IMR-90 (cell line): ENCODE measurements around the gene ARHGAP28. TPM values are rescaled to one million over a fixed set of nuclear protein-coding genes. Genes with fewer than 3 reads are reported as not detected.

Experiments
- ATAC-seq: fragments of 200-7000 bp; cut with Tn5 transposase; 2 replicates; pipeline ENCODE4 v1.9.1; 2020; ENCODE audit warnings: low read depth, mild to moderate bottlenecking, moderate library complexity
- BruUV-seq: library from RNA; stranded (reverse); fragments of 400-500 nt; replicated peaks from 2 replicates; lab custom pipeline; 2021; lab: Mats Ljungman, UMichigan
- CTCF ChIA-PET: fragments of 300-600 bp; formaldehyde crosslinking; extraction: SDS; loops from one replicate; lab custom pipeline; 2021; ENCODE audit warnings: antibody characterized with exemption; lab: Yijun Ruan, JAX
- POLR2A ChIA-PET: fragments of 300-600 bp; sonication (Branson Sonifier 250); formaldehyde crosslinking; loops from one replicate; lab custom pipeline; 2022; ENCODE audit warnings: antibody characterized with exemption; ENCODE audit not compliant: unreplicated experiment; lab: Charles Lee
- DNase-seq: peaks from one replicate; pipeline ENCODE4 v3.0.0; 2013
- H2AFZ ChIP-seq: replicated peaks from 2 replicates; pipeline ENCODE3; 2013; ENCODE audit warnings: low read length, mild to moderate bottlenecking; ENCODE audit not compliant: poor library complexity
- H2AK5ac ChIP-seq: 2 replicates; pipeline ENCODE4 v1.6.1; 2013; ENCODE audit warnings: low read depth, low read length, inconsistent platforms
- H2AK9ac ChIP-seq: replicated peaks from 2 replicates; pipeline ENCODE3; 2013; ENCODE audit warnings: mild to moderate bottlenecking, low read depth, low read length, moderate library complexity; ENCODE audit not compliant: poor library complexity
- H2BK120ac ChIP-seq: 2 replicates; pipeline ENCODE4 v1.6.1; 2013; ENCODE audit warnings: low read depth, low read length, inconsistent platforms
- H2BK15ac ChIP-seq: 3 replicates; pipeline ENCODE4 v1.6.1; 2013; ENCODE audit warnings: low read depth, low read length, inconsistent platforms
- H2BK20ac ChIP-seq: 2 replicates; pipeline ENCODE4 v1.6.1; 2013; ENCODE audit warnings: low read depth, mild to moderate bottlenecking, inconsistent platforms, low read length, moderate library complexity
- H2BK5ac ChIP-seq: 2 replicates; pipeline ENCODE4 v1.6.1; 2013; ENCODE audit warnings: mild to moderate bottlenecking, low read depth, low read length, inconsistent platforms; ENCODE audit not compliant: poor library complexity, severe bottlenecking
- H3K14ac ChIP-seq: replicated peaks from 2 replicates; pipeline ENCODE4 v1.6.1; 2013; ENCODE audit warnings: low read depth, low read length, inconsistent platforms
- H3K18ac ChIP-seq: 2 replicates; pipeline ENCODE4 v1.6.1; 2013; ENCODE audit warnings: low read depth, low read length, control low read depth
- H3K23ac ChIP-seq: 2 replicates; pipeline ENCODE4 v1.6.1; 2013; ENCODE audit warnings: low read depth, low read length, inconsistent platforms
- H3K27ac ChIP-seq: 2 replicates; pipeline ENCODE4 v1.5.1; 2013; ENCODE audit warnings: mild to moderate bottlenecking, control low read depth, low read length; ENCODE audit not compliant: insufficient read depth
- H3K27me3 ChIP-seq: 2 replicates; pipeline ENCODE4 v1.6.1; 2013; ENCODE audit warnings: low read length; ENCODE audit not compliant: control insufficient read depth, insufficient read depth
- H3K36me3 ChIP-seq: 2 replicates; pipeline ENCODE4 v1.6.1; 2013; ENCODE audit warnings: low read length, mixed read lengths; ENCODE audit not compliant: control insufficient read depth, insufficient read depth
- H3K4ac ChIP-seq: 2 replicates; pipeline ENCODE4 v1.6.1; 2013; ENCODE audit warnings: low read depth, low read length, inconsistent platforms
- H3K4me1 ChIP-seq: 2 replicates; pipeline ENCODE4 v1.6.1; 2013; ENCODE audit warnings: low read length, mixed read lengths; ENCODE audit not compliant: control insufficient read depth, insufficient read depth
- H3K4me2 ChIP-seq: 2 replicates; pipeline ENCODE4 v1.6.1; 2013; ENCODE audit warnings: low read depth, mild to moderate bottlenecking, control low read depth, low read length, moderate library complexity
- H3K4me3 ChIP-seq: 2 replicates; pipeline ENCODE4 v1.5.1; 2013; ENCODE audit warnings: low read depth, mild to moderate bottlenecking, control low read depth, low read length, moderate library complexity; ENCODE audit not compliant: insufficient read depth
- H3K56ac ChIP-seq: 2 replicates; pipeline ENCODE4 v1.6.1; 2013; ENCODE audit warnings: low read length, inconsistent platforms; ENCODE audit not compliant: insufficient read depth; ENCODE audit errors: extremely low read depth
- H3K79me1 ChIP-seq, 2 experiments: 2 replicates each; pipeline ENCODE4 v1.6.1; 2013; ENCODE audit warnings: low read length in 2 of 2, inconsistent platforms in 1 of 2, low read depth in 1 of 2
- H3K9ac ChIP-seq: 2 replicates; pipeline ENCODE4 v1.6.1; 2013; ENCODE audit warnings: low read depth, low read length, control low read depth
- H3K9me1 ChIP-seq: 2 replicates; pipeline ENCODE4 v1.6.1; 2013; ENCODE audit warnings: low read length, inconsistent platforms; ENCODE audit not compliant: insufficient read depth
- H3K9me3 ChIP-seq: 2 replicates; pipeline ENCODE4 v1.6.1; 2013; ENCODE audit warnings: low read length; ENCODE audit not compliant: control insufficient read depth, insufficient read depth
- H4K20me1 ChIP-seq: 2 replicates; pipeline ENCODE4 v1.6.1; 2013; ENCODE audit warnings: low read length, inconsistent platforms; ENCODE audit not compliant: insufficient read depth
- H4K5ac ChIP-seq: 2 replicates; pipeline ENCODE4 v1.6.1; 2013; ENCODE audit warnings: mild to moderate bottlenecking, low read depth, low read length, control low read depth
- H4K8ac ChIP-seq, 2 experiments: 2 replicates each; pipeline ENCODE4 v1.6.1; 2013; ENCODE audit warnings: low read depth in 2 of 2, low read length in 2 of 2, control low read depth in 1 of 2, inconsistent platforms in 1 of 2
- H4K91ac ChIP-seq: 2 replicates; pipeline ENCODE4 v1.6.1; 2013; ENCODE audit warnings: low read depth, low read length, inconsistent platforms; ENCODE audit not compliant: insufficient read depth
- BHLHE40 ChIP-seq: fragments of 150-350 bp; IDR thresholded peaks from 2 replicates; pipeline ENCODE4 v1.6.1; 2016; ENCODE audit warnings: mild to moderate bottlenecking, low read depth, low read length
- ELK1 ChIP-seq: fragments of 150-350 bp; IDR thresholded peaks from 2 replicates; pipeline ENCODE4 v1.6.1; 2016; ENCODE audit warnings: low read depth, mild to moderate bottlenecking, low read length, moderate library complexity, borderline replicate concordance
- MXI1 ChIP-seq: IDR thresholded peaks from 2 replicates; pipeline ENCODE4 v1.6.1; 2012; ENCODE audit warnings: low read depth, mild to moderate bottlenecking, low read length, moderate library complexity, borderline replicate concordance
- NFE2L2 ChIP-seq: fragments of 150-350 bp; IDR thresholded peaks from 2 replicates; pipeline ENCODE4 v1.6.1; 2016; ENCODE audit warnings: low read depth, mild to moderate bottlenecking, low read length
- RFX5 ChIP-seq: IDR thresholded peaks from 2 replicates; pipeline ENCODE4 v1.8.0; 2012; ENCODE audit warnings: low read depth, mild to moderate bottlenecking, low read length, moderate library complexity
- WGBS, 2 experiments: methylation state at CpG; one replicate each; pipeline versions ENCODE4 v1.1.5 to v1.1.7; 2013; ENCODE audit warnings: missing lambda C conversion rate in 2 of 2; ENCODE audit not compliant: insufficient read length in 1 of 2; ENCODE audit errors: extremely low coverage in 2 of 2; 5-methylcytosine and 5-hydroxymethylcytosine counted together
- dilution Hi-C: fragments of 300-500 bp; cut with HindIII; formaldehyde crosslinking; loops from one replicate; pipeline ENCODE4 v1.14.3; 2018; ENCODE audit warnings: low sequenced_read_pairs; ENCODE audit not compliant: unreplicated experiment
- in situ Hi-C: fragments of 300-500 bp; cut with MboI; formaldehyde crosslinking; loops from 3 replicates; pipeline ENCODE4 v1.14.3; 2019; ENCODE audit warnings: low sequenced_read_pairs, inconsistent platforms, mixed read lengths
- intact Hi-C: fragments of 100-400 bp; cut with micrococcal nuclease; formaldehyde crosslinking; loops from 2 replicates; pipeline ENCODE4 v1.10.0; 2022
- polyA plus RNA-seq, 3 experiments: library from polyadenylated mRNA; depleted of rRNA; stranded (reverse); fragments of >200 nt; gene quantifications; 2 replicates each; pipeline ENCODE4 v1.2.3, GENCODE V29; 2012; ENCODE audit warnings: low replicate concordance in 1 of 3
- total RNA-seq: library from RNA; depleted of rRNA; stranded (reverse); fragments of >200 nt; gene quantifications from 2 replicates; pipeline ENCODE4 v1.2.3, GENCODE V29; 2012

The ARHGAP28 gene
- total and polyA plus RNA-seq, 2 of the 4 experiments (the other 2 are of a cell fraction) = 1.8 to 3.8 TPM

- no peak overlapping the region for H2AK9ac ChIP-seq
- DNase-seq (no peak), ATAC-seq (no peak)
- no peak overlapping the region for H2BK5ac ChIP-seq
- no peak overlapping the region for H2AK5ac ChIP-seq
- H3K4me1 ChIP-seq = no peaks in the 10 kb centered on the region
- no peak overlapping the region for H3K4me2 ChIP-seq
- no TSS peak for BruUV-seq
- H3K9me3 ChIP-seq = no peaks in the 10 kb centered on the region
- in situ Hi-C loops = no loop called here
- no peaks in the 10 kb centered on the region for H3K79me1 ChIP-seq
- no peak overlapping the region for H3K23ac ChIP-seq
- ChIA-PET CTCF (no interaction called here), POLR2A (no interaction called here)
- H4K8ac ChIP-seq = no peak overlapping the region
- no peaks in the 10 kb centered on the region for H4K20me1 ChIP-seq
- dilution Hi-C loops = no loop called here
- no peak overlapping the region for H3K27ac ChIP-seq
- no peak overlapping the region for H2BK15ac ChIP-seq
- no peak overlapping the region for H2BK120ac ChIP-seq
- no peak overlapping the region for H3K4me3 ChIP-seq
- no peak for TF ChIP-seq NFE2L2
- TF ChIP-seq RFX5 = no peak
- no peak for TF ChIP-seq BHLHE40
- TF ChIP-seq MXI1 = no peak
- TF ChIP-seq ELK1 = no peak
- H2BK20ac ChIP-seq = no peak overlapping the region
- peaks cover 9% of the 10 kb centered on the region for H3K36me3 ChIP-seq
- H3K4ac ChIP-seq = no peak overlapping the region
- H4K91ac ChIP-seq = no peak overlapping the region
- no peaks in the 10 kb centered on the region for H3K27me3 ChIP-seq
- H3K14ac ChIP-seq = no peak overlapping the region
- no peak overlapping the region for H3K18ac ChIP-seq
- H2AFZ ChIP-seq = no peak overlapping the region
- 63% methylated on average over 3 of the region's 4 CpGs; no CpG with 5 or more reads in 1 of the 2 experiments for WGBS, 2 experiments
- intact Hi-C loops = no loop called here
- H3K9ac ChIP-seq = no peak overlapping the region
- H3K56ac ChIP-seq = no peak overlapping the region
- H4K5ac ChIP-seq = no peak overlapping the region
- H3K9me1 ChIP-seq = peaks cover 3% of the 10 kb centered on the region; the same call in 1 of the 2 replicates
These were observed 210.5 kb downstream of the ARHGAP28 start for GRCh38 chr18:6939972-6940371.
